Right forelimb (tissue), 1 donor: ENCODE results near the gene ZBED4.

Source experiments
- DNase-seq: peaks from one replicate; pipeline ENCODE4 v3.0.0-alpha.2; 2018

ZBED4 gene

DNA sequence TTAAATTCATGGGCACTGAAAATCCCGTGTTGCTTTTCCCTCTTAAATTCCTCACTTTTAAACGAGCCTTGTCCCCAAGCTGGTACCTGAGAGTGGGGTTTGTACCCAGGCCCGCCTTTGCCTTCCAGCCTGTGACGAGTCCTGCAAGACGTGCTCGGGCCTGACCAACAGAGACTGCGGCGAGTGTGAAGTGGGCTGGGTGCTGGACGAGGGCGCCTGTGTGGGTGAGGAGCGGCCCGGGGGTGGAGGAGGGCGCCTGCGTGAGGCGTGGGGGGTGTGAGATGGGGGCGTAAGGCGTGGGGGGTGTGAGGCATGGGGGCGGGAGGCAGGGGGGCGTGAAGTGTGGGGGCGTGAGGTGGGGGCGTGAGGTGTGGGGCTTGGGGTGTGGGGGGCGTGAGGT is 68.8 kb downstream of the ZBED4 start:
- no peak for DNase-seq

DNA sequence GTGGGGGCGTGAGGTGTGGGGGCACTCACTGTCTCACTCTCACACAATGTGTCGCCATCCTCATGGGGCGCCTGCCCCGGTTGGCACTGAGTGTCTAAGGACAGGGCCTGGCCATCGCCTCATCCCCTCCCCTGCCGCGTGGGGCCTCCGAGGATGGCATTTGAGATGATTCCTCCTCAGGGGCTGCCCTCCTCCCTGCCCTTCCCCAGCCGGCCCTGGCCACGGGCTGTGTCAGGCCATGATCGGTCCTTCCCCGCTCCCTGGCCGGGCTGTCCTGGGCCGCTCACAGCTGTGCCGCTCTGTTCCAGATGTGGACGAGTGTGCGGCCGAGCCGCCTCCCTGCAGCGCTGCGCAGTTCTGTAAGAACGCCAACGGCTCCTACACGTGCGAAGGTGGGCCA is 69.3 kb downstream of the ZBED4 start:
- DNase-seq: no peak

DNA sequence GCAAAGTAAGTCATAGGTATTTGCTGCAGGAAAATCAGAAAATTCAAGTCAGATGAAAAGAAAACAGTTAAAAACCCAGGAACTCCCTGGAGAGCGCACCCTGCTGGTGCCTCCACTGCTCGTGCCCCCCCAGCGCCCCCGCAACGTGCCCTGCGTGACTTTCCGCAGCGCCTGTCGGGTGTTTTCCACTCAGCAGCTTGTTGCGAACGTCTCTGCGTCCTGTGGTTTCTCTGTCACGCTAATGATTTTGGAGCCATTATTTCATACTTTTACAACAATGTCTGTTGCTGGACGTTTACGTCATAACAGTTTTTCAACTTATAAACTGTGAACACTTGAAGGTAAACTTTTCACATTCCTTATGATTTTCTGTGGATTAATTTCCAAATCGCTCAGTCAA is 69.8 kb downstream of the ZBED4 start:
- no peak for DNase-seq

DNA sequence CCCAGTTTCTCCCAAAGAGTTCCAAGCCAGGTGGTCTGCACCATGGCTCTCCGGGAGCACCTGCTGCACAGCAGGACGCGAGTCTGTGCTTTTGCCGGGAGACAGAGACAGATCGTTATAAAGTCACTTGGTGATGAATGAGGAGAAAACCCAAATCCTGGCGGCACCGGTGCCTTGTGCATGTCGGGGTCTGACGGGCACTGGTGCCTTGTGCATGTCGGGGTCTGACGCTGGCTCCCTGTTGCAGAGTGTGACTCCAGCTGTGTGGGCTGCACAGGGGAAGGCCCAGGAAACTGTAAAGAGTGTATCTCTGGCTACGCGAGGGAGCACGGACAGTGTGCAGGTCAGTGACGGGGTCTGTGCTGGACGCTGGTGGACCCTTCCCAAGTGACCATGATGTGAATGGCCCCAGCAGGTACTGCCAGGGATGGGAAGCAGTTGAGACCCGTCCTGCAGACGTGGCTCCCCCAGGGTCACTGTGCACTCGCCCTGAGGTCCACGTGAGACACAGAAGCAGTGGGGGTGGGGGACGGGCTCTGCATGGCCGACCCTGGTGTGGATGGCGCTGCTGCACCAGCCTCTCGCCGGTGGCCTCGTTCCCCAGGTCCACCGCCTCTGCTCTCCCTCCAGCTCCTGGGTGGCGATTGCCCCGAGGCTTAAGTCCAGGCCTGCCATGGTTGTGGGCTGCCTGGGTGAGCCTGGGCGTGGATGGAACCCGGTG is 70.6 kb downstream of the ZBED4 start:
- no peak for DNase-seq

DNA sequence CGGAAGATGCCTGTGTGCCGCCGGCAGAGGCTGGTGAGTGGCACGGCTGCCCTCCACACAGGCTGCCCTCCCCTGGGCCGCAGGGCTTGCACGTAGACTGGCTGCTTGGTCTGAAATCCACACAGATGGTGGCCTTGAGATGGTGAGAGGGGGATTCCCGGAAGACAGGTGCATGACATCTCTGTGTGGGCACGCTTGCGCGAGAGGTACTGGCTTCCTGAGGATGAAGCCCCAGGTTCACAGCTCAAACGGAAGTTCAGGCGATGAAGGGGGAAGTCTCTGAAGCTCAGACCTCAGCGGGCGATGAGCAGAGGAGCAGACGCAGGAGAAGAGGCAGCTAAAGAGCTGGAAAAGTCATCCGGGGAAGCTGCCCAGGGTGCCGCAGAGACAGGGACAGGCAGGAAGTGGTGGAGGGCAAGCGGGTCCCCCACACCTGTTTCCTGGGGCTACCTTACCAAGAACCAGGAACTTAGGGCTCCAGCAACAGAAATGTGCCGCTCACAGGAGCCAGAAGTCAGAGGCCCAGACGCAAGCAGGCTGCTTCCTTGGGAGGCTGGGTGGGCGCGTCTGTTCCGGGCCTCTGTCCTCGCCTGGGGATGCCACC is 72.0 kb downstream of the ZBED4 start:
- DNase-seq: no peak

DNA sequence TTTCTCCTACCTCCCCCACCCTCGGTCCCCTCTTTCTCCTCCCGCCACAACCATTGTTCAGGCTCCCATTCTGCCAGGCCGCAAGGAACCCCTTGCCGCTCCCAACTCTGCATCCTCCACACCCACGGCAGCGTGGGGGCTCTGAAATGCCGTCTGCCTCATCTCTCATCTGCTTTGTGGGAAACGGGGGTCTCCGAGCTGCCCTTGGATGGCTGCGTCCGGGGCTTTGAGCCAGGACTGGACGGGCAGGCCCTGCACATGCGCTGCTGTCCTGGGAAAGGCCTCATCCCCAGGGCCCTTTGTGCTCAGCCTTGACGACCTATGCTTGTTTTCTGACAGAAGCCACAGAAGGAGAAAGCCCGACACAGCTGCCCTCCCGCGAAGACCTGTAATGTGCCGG is 73.3 kb downstream of the ZBED4 start:
- DNase-seq: no peak

DNA sequence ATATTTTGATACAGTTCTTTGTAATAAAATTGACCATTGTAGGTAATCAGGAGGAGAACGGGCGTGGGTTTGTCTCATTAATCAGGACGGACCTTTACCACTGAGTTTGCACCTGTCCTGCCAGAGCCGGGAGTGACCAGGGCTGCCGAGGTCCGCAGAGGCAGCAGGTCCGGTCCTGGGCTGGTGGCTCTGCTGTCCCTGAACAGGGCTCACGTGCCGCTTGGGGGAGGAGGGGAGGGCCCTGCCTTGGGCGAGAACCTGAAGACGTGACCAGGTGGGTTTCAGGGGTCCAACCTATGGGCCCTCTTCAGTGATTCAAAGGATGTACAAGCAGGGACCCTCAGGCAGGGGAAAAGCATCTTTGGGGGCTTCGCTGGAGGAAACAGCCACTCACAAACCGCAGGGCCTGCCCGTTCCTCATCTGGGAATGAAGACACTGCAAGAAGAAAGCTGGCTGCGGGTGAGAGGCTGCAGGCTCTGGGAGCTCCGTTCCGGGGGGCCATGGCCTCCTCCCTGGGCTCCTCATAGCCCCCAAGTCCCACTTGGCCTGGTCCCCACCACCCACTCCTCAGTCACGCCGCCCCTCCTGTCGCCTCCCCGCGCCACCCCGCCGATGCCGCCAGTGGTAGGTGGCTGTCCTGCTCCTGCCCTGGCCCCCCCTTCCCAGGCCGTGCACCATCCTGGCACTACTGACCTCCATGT is 74.0 kb downstream of the ZBED4 start:
- no peak for DNase-seq

DNA sequence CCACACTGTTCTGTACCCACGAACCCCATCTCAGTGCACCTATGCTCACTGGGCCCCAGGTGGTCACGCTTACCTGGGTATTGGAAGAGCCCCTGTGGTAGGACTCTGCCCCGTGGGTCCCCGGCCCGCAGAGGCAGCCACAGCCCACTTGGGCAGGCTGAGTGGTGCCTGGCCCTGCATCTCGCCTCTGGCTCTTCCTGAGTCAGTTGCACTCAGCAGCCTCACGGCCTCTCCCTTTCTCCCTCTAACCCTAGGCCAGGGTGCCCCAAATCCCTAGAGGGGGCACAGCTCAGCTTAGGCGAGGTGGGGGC is 74.5 kb downstream of the ZBED4 start:
- no peak for DNase-seq

DNA sequence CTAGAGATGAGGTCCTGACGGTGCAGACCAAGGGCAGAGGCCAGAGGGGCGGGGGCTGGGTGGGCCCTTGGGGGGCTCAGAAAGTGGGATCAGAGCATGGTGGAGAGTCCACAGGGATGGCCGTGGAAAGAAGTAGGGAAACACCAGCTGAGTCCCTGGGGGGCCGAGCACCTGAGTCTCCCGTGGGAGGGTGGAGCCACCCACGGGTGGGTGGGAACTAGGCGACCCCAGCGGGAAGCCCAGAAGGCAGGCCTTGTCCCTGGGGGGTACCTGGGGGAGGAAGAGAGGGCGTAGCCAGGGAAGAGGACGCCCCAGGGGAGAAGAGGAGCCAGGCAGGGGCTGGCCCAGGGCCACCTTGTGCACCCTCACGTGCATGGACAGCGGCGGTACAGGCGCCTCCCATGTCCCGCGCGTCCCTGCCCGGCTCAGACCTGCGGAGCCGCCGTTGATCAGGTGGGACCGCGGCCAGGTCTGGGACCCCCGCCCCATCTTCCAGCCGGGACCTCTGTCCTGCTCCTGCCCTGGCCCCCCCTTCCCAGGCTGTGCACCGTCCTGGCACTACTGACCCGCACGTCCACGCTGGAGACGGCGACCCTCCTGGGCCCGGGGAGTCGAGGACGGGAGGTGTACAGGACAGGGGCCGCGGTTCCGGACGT is 75.0 kb downstream of the ZBED4 start:
- no peak for DNase-seq

DNA sequence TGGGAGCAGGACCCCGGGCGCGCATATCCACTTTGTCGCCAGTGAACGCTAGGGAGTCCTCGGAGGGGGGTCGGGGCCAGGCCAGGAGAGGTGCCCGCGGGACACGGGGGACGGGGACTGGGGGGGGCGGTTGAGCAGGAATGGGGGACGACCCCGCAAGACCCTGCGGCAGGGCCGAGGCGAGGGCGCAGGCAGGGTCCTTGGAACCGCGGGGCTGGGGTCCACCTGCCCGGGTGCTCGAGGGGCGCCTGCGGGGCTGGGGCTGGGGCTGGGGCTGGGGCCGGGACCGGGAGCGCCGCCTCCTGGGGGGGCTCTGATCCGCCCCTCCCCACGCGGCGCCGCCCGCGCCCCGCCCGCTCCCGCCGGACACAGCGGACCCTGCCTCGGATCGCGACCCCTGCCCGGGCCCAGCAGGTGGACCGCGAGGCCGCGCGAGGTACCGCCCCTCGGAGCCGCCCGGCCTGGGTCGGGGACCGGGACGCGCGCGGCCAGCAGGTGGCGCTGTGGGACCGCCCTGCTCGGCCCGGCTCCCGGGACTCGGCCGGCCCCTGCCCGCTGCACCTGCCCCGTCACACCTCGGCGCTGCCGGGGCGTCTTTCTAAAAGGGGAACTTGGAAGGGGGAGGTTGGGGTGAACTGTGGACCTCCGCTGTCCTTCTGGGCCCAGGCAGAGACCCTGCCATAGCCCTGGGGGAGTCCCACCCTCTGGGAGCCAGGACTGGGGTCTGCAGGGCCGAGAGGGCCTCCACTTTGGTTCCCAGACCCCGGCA is 75.8 kb downstream of the ZBED4 start:
- no peak for DNase-seq

DNA sequence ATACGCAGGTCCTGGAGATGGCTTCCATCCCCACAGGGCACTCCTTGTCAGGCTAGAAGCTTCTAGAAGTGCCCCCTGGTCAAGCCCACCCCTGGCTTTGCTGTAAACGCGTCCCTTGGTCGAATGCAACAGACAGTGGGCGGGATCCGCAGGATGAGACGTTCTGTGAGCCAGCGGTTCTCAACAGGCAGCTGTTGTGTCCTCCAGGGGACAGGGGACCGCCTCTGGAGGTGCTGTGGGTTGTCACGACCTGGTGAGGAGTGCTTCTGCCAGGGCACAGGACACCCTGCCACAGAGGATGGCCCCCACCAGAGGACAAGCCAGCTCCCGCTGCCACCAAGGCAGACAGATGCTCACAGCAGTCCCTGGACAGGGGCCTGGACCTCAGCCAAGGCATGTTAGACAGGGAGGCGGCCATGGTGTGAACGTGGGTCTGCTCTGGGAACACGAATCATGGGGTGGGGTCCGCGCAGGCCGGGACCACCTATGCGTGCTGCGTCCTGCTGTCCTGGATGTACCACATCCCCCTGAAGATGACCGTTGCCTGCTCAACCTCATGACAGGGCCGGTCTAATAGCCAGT is 76.4 kb downstream of the ZBED4 start:
- DNase-seq: no peak

DNA sequence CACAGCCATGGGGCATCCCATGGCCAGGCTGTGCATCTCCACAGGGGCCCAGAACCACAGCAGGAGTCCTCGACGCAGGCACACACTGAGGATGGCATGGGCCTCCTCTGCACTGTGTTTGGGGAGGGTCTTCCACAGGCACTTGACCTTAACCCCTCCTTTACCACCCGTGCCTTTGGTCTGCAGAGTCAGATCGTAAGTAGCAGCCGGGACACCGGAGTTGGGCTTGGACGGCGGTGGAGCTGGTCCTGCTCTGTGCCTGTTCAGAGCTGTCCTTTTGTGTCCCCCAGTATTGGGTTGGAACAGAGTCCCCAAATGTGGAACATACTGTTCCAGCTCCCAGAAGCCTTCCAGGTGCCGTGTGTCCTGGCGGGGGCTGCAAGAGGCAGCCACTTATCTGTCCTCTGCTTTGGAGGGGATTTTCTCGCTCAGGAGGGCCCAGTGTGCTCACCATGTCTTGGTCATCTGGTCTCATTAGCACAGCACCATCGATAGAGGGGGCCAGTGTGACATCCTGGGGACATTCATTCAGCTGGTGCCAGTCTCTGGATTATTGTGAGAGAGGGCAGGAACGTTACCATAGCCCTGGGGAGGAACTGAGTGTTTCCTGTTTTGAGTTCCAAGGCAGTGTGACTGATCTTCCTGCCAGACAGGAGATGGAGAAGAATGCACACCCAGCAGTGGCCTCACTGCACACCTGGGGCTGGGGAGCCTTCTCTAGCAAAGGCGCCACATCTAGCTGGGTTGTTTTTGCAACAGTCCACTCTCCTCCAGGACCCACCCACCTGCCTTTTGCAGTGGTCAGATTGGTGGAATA is 77.2 kb downstream of the ZBED4 start:
- DNase-seq: no peak

DNA sequence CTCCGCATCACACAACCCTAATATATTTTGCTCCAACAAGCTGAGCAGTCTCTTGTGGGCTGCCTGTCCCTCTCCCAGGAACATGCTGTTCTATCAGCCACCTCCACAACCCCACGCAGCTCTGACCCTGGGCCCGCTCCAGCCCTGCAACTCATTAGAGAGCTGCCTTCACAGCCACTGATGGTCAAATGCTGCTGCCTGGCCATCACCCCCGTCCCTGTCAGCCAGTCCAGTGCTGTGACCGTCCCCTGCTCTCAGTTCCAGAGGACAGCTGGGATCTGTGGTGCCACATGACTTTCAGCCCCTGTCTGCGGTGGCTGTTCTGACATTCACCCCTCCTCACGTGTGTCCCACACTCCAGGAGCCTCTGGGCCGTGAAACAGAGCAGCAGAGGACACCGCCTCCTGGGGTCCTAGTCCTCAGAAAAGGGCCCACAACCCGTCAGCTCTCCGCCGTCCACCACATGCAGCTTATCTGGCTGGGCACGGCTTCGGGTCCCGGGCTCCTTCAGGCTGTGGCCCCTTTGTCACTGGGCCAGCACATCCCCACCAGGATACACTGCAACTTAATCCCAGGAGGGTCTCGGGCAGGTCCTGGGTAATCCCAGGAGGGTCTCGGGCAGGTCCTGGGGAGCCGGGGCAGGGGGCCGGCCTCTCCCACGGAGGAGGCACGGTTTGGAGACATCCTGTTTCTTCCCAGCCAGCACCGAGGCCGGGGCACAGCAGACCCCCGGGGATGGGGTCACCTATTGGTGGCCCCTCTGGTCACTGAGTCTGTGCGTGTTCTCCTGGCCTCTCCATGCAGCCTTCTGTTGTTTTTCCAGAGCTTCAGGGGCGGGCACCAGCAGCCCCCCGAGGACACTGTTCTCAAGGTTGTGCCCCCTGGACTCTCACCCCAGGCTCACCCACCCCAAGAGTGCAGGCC is 79.9 kb downstream of the ZBED4 start:
- DNase-seq: no peak

DNA sequence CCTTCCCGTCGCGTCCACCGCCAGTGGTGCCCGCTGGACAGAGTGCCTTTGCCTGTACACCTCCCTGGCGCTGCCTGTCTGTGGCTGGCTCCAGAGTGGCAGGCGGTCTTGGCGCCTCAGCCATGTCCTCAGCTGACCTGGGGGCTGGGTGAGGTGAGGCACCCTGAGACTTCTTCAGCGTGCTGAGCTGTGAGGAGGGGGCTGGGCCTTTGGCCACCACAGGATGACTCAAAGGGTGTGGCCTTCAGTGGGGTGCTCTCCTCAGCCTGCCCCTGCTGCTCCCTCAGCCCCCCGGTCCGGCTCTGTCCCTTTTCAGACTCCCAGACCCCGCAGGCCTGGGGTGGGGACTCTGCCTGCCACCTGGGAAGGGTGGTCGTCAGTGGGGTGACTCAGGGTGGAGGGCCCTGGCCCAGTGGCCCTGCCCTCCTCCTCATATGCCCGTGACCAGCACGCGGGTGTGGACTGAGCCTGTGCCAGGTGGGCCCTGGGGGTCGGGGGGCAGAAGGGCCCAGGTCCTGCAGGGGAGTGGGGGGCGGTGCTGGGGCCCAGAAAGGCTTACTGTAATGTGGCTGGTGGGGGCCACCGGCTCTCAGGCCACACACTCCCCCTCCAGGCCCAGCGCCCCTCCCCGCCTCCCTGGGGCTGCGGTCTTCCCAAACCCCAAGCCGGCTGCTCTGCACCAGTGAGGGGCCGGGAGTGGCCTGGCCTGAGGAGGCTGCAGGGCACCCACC is 80.7 kb downstream of the ZBED4 start:
- DNase-seq: no peak

DNA sequence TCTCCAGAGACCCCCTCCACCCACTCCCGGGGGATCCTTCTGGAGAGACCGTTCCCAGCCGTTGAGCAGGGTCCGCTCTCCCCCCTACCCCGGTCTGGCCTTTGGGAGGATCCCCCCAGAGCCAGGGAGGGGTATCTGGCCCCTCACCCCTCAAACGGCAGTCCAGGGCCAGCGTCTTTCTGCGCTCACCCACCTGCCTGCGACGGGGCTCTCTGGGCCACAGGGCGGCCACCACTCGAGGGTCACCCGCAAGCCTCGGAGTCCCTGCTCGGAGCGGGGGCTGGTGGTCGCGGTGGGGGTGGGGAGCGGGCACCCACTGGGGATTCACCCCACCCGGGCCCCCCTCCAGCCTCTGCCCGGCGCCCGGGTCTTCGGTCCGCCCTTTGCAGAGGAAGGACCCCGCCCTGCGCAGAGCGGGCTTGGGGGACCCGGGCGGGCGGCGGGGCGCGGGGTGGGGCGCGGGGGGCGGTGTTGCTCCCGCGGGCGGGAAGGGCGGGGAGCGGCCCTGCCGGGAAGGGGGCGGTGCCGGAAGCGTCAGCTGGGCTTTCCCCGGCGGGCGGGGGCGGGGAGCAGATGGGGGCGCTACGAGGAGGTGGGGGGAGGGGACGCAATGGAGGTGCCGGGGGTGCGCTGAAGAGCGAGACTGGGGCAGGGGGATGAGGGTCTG is 81.4 kb downstream of the ZBED4 start:
- peak; percentile 81 for DNase-seq

DNA sequence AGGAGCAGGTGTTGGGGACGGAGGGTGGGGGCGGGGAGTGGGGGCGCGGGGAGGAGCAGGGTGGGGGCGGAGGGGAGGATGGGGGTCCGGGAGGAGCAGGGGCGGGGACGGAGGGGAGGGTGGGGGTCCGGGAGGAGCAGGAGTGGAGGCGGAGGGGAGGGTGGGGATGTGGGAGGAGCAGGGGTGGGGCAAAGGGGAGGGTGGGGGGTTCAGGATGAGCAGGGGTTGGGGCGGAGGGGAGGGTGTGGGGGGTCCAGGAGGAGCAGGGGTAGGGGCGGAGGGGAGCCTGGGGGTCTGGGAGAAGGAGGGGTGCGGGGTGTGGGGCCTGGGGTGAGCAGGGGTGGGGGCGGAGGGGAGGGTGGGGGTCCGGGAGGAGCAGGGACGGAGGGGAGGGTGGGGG is 81.9 kb downstream of the ZBED4 start:
- no peak for DNase-seq

DNA sequence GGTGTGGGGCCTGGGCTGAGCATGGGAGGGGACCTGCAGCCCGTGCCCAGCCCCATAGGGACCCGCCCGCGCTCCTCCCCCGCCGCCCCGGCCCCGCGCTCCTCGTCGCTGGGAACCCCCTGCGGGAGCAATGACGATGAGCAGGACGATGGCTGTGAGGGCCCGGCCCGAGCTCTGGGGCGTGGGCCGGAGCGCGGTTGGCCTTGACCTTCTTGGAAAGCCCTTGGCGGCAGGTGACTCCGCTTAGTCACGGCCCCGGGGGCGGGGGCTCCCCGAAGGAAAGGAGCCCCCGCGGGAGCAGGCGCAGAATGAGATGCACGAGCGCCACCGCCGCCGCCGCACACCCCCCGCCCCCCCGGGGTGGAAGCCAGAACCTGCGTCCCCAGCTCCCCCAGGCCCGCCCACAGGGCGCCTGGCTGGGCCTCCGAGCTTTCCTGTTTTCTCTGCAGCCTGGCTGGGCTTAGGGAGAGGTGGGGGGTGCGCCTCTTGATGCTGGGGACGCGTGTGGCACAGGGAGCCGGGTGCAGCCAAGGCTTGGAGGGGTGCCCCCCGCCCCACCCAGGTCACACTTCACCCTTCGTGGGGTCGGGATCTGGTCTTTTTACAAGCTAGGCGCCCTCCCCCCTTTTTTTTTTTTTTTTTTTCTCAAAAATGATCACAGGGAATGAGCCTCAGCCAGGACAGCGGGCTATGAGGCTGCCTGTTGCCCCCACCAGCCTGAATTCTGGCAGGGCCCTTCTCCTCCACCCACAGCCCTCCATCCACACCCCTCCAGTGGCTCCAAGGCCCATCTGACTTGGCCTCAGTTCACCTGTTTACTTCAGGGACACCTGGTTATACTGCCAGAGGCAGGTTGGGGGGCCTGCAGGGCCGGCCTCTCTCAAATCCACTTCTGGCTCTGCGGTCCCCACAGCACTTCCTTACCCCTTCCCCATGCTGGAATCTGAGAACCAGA is 82.7 kb downstream of the ZBED4 start:
- DNase-seq: peak; percentile 79
